AG04449 (cell line): ENCODE data around the gene LATS2.
"Not testable (repeated sequence)": the region's sequence is repeated elsewhere in the genome, so short reads cannot be mapped to it uniquely, and the experiment has no call there.

ENCODE experiments used
- CTCF ChIA-PET: fragments of 350-600 bp; formaldehyde crosslinking; extraction: SDS; loops from one replicate; lab custom pipeline; 2021; ENCODE audit warnings: antibody characterized with exemption; lab: Yijun Ruan, JAX
- POLR2A ChIA-PET: fragments of 400-600, 350-600 bp; formaldehyde crosslinking; extraction: SDS; loops from one replicate; lab custom pipeline; 2020; ENCODE audit warnings: antibody characterized with exemption, inconsistent platforms; lab: Yijun Ruan, JAX
- DNase-seq: peaks from one replicate; pipeline ENCODE4 v3.0.0-alpha.2; 2010; ENCODE audit warnings: low read depth, low spot score
- H3K4me3 ChIP-seq: 2 replicates; pipeline ENCODE4 v1.5.1; 2011; ENCODE audit warnings: low read depth, mild to moderate bottlenecking, control low read depth, low read length
- TF ChIP-seq, protein P1 (sequence below): IDR thresholded peaks from one replicate; pipeline ENCODE4 v1.5.1; 2011; ENCODE audit warnings: mild to moderate bottlenecking, moderate library complexity, low read length, control low read depth, inconsistent platforms; ENCODE audit not compliant: insufficient read depth; ENCODE audit errors: missing control alignments

Gene LATS2

DNA sequence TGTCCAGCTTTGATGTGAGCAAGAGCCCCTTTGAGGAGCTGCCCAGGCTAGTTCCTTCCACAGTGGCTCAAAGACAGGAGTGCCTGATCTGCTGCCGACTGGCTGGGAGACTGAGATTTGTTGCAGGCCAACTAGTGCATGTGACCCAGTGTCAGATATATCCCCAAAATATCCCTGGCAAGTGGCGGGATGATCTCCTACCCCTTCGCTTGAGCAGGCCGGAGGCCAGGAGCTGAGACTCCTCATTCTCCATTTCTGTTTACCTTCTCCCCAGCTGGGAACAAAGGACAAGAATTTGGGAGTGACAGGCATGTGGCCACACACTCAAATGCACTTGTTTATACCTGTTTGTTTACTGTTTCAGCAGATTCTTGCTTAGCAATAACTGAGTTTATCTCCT is 121.7 kb downstream of the LATS2 start:
- TF ChIP-seq, protein P1, sequence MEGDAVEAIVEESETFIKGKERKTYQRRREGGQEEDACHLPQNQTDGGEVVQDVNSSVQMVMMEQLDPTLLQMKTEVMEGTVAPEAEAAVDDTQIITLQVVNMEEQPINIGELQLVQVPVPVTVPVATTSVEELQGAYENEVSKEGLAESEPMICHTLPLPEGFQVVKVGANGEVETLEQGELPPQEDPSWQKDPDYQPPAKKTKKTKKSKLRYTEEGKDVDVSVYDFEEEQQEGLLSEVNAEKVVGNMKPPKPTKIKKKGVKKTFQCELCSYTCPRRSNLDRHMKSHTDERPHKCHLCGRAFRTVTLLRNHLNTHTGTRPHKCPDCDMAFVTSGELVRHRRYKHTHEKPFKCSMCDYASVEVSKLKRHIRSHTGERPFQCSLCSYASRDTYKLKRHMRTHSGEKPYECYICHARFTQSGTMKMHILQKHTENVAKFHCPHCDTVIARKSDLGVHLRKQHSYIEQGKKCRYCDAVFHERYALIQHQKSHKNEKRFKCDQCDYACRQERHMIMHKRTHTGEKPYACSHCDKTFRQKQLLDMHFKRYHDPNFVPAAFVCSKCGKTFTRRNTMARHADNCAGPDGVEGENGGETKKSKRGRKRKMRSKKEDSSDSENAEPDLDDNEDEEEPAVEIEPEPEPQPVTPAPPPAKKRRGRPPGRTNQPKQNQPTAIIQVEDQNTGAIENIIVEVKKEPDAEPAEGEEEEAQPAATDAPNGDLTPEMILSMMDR = no peak
- ChIA-PET POLR2A (no interaction called here), CTCF (interaction anchor here (0.7 to 1.0 kb wide), 4 partner anchors 16 to 198 kb away, joined by 3 to 4 read pairs (median 4); no protein-coding TSS in a partner anchor)

DNA sequence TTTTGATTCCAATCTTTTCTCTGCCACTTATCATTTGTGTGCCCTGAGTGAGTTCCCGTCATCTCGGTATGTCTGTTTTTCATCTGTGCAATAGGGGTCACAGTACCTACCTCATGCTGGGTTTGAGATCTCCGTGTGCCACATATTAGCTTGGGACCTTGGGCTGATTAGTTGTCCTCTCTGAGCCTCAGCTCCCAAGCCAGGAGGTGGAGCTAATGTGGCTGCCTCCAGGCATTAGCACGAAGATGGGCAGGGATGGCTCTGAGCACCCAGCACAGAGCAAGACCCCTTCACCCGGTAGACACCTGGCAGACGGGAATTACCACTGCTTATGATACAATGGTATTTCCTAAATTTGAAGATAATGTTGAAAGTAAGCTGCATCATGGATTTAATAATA is 123.1 kb downstream of the LATS2 start:
- ChIA-PET POLR2A (no interaction called here), CTCF (interaction anchor here (0.8 to 1.1 kb wide), 3 partner anchors 14 to 243 kb away, joined by 3 to 8 read pairs (median 4); no protein-coding TSS in a partner anchor)
- no peak for DNase-seq
- no peak overlapping the region for H3K4me3 ChIP-seq
- TF ChIP-seq, protein P1 = no peak

More for the DNA sequence above, 121.7 kb downstream of the LATS2 start:
- no peak for DNase-seq
- H3K4me3 ChIP-seq = no peak overlapping the region

DNA sequence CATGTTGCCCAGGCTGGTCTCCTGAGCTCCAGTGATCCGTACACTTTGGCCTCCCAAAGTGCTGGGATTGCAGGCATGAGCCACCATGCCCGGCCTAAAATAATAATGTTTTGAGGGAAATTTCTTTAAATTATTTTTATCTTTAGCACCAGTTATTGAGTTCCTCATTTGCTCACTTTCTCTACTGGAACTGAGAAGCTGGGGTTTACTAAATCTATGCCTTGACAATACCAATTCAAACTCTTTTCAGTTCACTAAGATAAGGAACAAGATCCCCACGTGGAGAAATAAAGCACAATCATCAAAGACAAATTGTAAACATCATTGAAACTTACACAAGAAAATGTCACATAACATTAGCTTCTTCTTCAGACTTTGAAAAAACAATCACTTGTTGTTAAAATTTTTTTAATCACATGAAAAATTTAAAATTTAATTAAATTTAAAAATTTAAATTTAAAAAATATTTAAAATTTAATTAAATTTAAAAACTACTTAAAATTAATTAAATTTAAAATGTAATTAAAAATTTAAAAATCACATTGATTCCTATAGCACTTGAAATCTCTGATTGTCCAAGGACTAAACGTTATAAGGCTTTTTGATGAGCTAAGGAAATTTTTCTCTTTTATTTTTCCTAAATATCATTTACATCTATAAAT is 133.7 kb downstream of the LATS2 start:
- TF ChIP-seq, protein P1 = no peak
- H3K4me3 ChIP-seq = no peak overlapping the region
- ChIA-PET POLR2A (no interaction called here), CTCF (interaction anchor here (0.7 to 6.7 kb wide), 8 partner anchors 9 to 747 kb away, joined by 3 to 123 read pairs (median 5); no protein-coding TSS in a partner anchor)
- DNase-seq = no peak

DNA sequence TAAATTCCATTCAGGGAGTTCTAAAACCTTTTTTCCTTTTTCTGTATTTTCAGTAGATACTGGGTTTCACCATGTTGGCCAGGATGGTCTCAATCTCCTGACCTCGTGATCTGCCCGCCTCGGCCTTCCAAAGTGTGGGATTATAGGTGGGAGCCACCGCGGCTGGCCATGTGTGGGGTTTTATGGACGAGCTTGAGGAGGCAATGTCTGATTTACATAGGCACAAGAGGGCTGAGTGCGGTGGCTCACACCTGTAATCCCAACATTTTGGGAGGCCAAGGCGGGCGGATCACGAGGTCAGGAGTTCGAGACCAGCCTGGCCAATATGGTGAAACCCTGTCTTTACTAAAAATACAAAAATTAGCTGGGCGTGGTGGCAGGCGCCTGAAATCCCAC is 136.0 kb downstream of the LATS2 start:
- not testable (repeated sequence) for DNase-seq

DNA sequence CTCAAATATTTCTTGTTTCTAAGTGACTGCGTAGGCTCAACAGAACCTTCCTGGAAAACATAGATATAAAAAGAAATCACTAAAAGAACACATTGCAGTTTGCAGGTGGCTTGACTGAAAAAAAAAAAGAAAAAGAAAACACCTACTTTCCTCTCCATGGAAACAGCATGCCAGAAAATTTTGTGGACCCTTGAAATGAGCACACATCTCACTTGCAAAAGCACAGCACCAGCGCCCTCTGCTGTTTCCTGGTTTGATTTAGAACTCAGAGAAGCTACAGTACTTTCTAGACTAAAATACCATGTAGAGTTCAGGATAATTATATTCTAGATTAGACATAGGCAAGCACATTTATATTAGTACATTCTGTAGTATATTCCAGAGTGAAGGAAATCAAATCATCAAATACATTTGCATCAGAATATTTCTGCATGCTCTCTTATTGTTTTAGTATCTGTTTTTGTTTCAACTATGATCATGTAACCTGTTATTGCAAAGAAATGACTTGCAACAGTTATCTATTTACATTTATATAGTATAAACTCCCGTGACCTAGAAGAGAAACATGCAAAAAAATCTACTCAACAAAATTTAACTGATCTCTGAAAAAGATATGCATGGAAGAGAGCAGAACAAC is 136.5 kb downstream of the LATS2 start:
- no peak overlapping the region for H3K4me3 ChIP-seq
- TF ChIP-seq, protein P1 = peak; percentile 78
- ChIA-PET POLR2A (no interaction called here), CTCF (interaction anchor here (0.5 to 6.7 kb wide), 33 partner anchors 10 to 932 kb away, joined by 3 to 123 read pairs (median 4); partner anchors contain the start of genes IL17D and XPO4)
- DNase-seq = peak; percentile 36

More for the DNA sequence above, 136.0 kb downstream of the LATS2 start:
- H3K4me3 ChIP-seq, POLR2A ChIA-PET: not testable (repeated sequence)
- CTCF ChIA-PET = interaction anchor here (0.5 to 6.7 kb wide), 33 partner anchors 9 to 940 kb away, joined by 3 to 123 read pairs (median 4); partner anchors contain the start of genes IL17D and XPO4

DNA sequence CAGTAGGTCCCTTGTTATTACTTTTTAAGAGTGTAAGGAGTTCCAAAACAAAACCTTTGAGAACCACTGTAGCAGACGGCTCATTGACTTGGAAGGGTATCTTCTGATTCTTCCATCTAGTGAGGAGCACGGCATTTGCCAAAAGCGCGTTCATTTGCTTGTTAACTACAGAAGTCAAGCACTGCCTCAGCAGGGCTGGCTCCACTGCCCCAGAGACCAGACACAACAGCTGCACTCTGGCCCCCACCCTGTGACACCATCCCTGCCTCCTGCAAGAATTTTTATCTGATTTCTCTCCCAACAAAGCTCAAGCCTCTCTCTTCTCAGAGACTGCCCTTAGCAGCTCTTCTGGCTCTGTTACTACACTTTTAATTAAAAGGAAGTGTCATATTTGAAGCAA is 138.1 kb downstream of the LATS2 start:
- no peak for DNase-seq
- ChIA-PET CTCF (interaction anchor here (0.7 to 6.7 kb wide), 9 partner anchors 11 to 742 kb away, joined by 3 to 123 read pairs (median 5); no protein-coding TSS in a partner anchor), POLR2A (no interaction called here)
- no peak overlapping the region for H3K4me3 ChIP-seq
- TF ChIP-seq, protein P1 = no peak
